GM21737 (cell line): ENCODE data around the gene APOC4.
"Not testable (repeated sequence)": the region's sequence is repeated elsewhere in the genome, so short reads cannot be mapped to it uniquely, and the experiment has no call there.

Experiments
- ATAC-seq: cut with Tn5 transposase; IDR thresholded peaks from one replicate; pipeline ENCODE4 v1.9.1; 2021; ENCODE audit warnings: mild to moderate bottlenecking, moderate library complexity; ENCODE audit not compliant: unreplicated experiment

Gene APOC4, protein sequence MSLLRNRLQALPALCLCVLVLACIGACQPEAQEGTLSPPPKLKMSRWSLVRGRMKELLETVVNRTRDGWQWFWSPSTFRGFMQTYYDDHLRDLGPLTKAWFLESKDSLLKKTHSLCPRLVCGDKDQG

DNA sequence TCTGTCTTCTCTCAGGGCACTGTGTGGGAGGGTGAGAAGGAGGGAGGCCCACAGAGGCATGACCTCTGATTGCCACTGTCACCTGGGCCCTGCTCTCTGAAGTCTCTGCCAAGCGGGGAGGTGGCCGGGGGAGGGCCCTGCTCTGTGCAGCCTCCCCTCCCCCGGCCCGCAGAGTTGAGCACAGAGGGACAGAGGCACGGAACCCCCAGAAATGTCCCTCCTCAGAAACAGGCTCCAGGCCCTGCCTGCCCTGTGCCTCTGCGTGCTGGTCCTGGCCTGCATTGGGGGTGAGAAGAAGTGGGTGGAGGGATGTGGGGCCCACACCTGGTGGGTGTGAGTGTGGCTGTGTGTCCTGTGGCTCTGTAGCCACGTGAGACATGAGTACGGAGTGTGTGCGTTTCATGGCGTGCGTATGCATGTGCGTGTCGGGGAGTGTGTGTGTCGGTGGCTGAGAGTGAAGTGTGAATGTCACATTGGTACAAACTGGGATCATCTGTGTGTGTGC, at the start of gene APOC4:
TSS of gene APOC4 (plus strand) at position 171 of the 505 bp plus-strand sequence. CDS start at position 212, 41 bp downstream.
- ATAC-seq: no peak

DNA sequence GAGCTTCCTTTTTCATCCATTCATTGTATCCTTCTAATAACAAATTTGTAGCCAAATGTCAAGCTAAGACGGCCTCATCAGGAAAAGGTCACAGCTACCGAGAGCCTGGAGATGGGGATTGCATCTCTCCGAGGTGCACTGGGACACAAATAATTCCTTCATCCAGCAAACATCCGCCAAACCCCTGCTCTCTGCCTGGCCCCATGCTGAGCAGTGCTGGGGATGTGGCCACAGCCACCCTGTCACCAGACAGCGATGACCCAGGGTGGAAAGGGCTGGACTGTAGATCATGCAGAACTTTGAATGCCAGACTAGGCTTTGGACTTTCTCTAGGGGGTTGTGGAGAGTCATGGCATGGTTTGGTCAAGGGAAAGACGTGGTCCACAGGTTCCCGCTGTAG, 49.1 kb upstream of the APOC4 start:
- ATAC-seq: no peak

DNA sequence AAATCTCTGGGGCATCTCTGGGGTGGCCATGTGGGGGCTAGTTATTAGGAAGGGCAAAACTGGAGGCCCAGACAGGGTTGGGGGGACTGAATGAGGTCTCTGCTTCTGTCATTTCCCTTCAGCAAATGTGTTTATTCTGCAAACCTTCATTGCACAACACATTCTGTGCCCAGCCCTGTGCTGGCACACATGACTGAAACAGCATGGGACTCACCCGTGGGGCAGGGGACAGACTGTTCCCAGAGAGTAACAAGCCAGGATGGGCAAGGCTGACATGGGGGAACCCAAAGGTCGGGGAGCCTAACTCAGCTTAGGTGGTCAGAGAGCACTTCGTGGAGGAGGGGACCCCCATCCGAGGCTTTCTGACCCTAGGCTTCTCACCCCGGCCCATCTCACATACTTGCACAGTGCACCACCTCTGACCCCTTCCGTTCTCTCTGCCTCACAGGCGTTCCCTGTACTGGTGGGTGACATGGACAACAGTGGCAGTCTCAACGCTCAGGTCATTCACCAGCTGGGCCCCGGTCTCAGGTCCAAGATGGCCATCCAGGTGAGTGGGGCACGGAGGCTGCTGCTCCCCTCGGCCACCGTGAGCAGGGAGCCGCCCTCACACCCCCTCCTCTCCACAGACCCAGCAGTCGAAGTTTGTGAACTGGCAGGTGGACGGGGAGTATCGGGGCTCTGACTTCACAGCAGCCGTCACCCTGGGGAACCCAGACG, 48.5 kb upstream of the APOC4 start:
- ATAC-seq: no peak

DNA sequence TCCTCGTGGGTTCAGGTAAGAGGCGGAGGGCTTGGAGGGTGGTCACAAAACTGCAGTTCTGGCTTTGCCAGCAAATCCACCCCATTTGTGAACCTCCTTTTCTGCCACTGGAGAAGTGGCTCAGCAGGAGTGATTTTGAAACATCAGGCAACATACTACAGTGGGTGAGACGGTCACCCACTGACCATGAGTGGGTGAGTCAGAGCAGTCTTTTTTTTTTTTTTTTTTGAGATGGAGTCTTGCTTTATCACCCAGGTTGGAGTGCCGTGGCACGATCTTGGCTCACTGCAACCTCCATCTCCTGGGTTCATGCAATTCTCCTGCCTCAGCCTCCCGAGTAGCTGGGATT, 48.0 kb upstream of the APOC4 start:
- no peak for ATAC-seq

DNA sequence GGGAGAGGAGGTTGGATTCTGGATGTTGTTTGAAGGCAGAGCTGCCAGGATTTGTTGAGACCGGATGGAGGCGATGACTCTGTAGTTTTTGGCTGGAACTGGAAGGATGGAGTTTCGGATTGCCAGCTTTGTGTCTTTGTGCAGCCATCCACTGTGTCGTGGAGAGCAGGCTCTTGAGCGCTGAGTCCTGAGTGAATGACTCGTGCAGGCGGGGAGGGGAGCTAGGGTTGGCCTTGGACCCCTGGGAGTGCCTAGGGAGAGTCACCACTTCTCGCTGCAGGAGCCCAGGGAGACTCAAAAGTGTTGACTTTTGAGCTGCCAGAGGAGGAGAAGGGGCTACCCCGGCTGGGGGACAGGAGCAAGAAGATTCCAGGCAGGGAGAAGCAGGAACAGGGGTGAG, 47.1 kb upstream of the APOC4 start:
- no peak for ATAC-seq

DNA sequence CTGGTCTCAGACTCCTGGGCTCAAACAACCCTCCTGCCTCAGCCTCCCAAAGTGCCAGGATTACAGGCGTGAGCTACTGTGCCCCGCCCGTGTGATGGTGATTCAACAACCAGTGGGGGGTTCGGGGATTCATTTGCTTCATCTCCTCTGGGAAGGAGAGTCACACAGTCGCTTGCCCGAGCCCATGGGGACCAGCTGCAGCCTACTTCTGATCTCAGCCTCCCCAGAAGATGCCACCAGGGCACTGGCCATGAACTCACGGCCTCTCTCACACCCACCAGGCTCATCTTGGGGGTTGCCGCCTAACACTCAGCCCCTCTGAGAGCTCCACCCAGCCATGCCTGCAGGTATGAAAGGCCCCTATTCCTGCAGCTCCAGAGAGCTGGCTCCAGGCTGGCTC, 44.2 kb upstream of the APOC4 start:
- ATAC-seq: no peak

DNA sequence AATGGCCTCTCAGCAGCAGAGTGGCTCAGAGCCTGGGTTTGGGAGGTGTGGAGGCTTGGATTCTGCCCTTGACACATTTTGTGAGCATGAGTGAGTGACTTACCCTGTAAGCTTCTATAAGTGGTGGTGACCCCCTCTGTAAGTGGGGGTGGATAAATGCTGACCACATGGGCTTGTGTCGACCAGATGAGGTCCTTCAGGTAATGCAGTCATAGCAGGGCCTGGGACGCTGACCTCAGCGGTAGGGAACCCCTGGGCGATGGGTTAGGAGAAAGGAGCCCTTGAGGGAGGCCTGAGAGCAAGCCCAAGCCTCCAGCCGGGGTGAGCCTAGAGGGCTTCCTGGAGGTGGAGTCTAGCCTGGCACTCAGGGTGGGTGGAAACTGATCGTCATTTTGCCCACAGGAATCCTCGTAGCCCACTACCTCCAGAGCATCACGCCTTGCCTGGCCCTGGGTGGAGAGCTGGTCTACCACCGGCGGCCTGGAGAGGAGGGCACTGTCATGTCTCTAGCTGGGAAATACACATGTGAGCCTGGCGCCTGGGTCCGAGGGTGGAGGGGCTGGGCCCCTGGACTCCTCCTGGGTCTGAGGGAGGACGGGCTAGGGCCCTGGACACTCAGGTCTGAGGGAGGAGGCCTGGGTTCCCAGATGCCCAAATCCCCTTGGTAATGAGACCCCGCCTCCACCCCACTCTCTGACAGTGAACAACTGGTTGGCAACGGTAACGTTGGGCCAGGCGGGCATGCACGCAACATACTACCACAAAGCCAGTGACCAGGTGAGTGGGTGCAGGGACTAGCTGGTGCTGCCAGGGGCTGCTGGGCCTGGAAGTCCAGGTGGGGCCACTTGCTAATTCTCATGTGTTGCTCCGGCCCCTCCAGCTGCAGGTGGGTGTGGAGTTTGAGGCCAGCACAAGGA, 41.5 kb upstream of the APOC4 start:
- ATAC-seq: no peak

DNA sequence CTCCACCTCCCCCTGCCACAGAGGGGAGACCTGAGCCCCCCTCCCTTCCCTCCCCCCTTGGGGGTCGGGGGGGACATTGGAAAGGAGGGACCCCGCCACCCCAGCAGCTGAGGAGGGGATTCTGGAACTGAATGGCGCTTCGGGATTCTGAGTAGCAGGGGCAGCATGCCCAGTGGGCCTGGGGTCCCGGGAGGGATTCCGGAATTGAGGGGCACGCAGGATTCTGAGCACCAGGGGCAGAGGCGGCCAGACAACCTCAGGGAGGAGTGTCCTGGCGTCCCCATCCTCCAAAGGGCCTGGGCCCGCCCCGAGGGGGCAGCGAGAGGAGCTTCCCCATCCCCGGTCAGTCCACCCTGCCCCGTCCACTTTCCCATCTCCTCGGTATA, 38.8 kb upstream of the APOC4 start:
- no peak for ATAC-seq

DNA sequence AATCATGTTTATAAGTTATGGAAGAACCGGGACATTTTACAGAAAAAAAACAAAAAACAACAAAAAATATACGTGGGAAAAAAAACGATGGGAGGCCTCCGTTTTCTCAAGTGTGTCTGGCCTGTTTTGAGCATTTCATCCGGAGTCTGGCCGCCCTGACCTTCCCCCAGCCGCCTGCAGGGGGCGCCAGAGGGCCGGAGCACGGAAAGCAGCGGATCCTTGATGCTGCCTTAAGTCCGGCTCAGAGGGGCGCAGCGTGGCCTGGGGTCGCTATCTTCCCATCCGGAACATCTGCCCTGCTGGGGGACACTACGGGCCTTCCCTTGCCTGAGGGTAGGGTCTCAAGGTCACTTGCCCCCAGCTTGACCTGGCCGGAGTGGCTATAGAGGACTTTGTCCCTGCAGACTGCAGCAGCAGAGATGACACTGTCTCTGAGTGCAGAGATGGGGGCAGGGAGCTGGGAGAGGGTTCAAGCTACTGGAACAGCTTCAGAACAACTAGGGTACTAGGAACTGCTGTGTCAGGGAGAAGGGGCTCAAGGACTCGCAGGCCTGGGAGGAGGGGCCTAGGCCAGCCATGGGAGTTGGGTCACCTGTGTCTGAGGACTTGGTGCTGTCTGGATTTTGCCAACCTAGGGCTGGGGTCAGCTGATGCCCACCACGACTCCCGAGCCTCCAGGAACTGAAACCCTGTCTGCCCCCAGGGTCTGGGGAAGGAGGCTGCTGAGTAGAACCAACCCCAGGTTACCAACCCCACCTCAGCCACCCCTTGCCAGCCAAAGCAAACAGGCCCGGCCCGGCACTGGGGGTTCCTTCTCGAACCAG, 38.2 kb upstream of the APOC4 start:
- ATAC-seq: no peak

DNA sequence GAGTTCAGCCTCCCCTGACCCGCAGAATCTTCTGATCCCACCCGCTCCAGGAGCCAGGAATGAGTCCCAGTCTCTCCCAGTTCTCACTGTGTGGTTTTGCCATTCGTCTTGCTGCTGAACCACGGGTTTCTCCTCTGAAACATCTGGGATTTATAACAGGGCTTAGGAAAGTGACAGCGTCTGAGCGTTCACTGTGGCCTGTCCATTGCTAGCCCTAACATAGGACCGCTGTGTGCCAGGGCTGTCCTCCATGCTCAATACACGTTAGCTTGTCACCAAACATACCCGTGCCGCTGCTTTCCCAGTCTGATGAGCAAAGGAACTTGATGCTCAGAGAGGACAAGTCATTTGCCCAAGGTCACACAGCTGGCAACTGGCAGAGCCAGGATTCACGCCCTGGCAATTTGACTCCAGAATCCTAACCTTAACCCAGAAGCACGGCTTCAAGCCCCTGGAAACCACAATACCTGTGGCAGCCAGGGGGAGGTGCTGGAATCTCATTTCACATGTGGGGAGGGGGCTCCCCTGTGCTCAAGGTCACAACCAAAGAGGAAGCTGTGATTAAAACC, 37.5 kb upstream of the APOC4 start:
- no peak for ATAC-seq

DNA sequence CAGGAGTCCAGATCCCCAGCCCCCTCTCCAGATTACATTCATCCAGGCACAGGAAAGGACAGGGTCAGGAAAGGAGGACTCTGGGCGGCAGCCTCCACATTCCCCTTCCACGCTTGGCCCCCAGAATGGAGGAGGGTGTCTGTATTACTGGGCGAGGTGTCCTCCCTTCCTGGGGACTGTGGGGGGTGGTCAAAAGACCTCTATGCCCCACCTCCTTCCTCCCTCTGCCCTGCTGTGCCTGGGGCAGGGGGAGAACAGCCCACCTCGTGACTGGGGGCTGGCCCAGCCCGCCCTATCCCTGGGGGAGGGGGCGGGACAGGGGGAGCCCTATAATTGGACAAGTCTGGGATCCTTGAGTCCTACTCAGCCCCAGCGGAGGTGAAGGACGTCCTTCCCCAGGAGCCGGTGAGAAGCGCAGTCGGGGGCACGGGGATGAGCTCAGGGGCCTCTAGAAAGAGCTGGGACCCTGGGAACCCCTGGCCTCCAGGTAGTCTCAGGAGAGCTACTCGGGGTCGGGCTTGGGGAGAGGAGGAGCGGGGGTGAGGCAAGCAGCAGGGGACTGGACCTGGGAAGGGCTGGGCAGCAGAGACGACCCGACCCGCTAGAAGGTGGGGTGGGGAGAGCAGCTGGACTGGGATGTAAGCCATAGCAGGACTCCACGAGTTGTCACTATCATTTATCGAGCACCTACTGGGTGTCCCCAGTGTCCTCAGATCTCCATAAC, 36.4 kb upstream of the APOC4 start, which contains the start of gene APOE:
TSS of gene APOE (plus strand) at position 360 of the 724 bp plus-strand sequence. CDS start 829 bp downstream, outside the sequence.
- no peak for ATAC-seq

DNA sequence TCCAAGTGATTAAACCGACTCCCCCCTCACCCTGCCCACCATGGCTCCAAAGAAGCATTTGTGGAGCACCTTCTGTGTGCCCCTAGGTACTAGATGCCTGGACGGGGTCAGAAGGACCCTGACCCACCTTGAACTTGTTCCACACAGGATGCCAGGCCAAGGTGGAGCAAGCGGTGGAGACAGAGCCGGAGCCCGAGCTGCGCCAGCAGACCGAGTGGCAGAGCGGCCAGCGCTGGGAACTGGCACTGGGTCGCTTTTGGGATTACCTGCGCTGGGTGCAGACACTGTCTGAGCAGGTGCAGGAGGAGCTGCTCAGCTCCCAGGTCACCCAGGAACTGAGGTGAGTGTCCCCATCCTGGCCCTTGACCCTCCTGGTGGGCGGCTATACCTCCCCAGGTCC, 34.4 kb upstream of the APOC4 start:
- no peak for ATAC-seq

DNA sequence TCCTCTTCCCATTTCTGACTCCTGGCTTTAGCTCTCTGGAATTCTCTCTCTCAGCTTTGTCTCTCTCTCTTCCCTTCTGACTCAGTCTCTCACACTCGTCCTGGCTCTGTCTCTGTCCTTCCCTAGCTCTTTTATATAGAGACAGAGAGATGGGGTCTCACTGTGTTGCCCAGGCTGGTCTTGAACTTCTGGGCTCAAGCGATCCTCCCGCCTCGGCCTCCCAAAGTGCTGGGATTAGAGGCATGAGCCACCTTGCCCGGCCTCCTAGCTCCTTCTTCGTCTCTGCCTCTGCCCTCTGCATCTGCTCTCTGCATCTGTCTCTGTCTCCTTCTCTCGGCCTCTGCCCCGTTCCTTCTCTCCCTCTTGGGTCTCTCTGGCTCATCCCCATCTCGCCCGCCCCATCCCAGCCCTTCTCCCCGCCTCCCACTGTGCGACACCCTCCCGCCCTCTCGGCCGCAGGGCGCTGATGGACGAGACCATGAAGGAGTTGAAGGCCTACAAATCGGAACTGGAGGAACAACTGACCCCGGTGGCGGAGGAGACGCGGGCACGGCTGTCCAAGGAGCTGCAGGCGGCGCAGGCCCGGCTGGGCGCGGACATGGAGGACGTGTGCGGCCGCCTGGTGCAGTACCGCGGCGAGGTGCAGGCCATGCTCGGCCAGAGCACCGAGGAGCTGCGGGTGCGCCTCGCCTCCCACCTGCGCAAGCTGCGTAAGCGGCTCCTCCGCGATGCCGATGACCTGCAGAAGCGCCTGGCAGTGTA, 33.8 kb upstream of the APOC4 start:
- no peak for ATAC-seq

DNA sequence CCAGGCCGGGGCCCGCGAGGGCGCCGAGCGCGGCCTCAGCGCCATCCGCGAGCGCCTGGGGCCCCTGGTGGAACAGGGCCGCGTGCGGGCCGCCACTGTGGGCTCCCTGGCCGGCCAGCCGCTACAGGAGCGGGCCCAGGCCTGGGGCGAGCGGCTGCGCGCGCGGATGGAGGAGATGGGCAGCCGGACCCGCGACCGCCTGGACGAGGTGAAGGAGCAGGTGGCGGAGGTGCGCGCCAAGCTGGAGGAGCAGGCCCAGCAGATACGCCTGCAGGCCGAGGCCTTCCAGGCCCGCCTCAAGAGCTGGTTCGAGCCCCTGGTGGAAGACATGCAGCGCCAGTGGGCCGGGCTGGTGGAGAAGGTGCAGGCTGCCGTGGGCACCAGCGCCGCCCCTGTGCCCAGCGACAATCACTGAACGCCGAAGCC, 33.2 kb upstream of the APOC4 start:
- no peak for ATAC-seq

DNA sequence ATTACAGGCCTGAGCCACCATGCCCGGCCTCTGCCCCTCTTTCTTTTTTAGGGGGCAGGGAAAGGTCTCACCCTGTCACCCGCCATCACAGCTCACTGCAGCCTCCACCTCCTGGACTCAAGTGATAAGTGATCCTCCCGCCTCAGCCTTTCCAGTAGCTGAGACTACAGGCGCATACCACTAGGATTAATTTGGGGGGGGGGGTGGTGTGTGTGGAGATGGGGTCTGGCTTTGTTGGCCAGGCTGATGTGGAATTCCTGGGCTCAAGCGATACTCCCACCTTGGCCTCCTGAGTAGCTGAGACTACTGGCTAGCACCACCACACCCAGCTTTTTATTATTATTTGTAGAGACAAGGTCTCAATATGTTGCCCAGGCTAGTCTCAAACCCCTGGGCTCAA, 32.3 kb upstream of the APOC4 start:
- ATAC-seq: no peak

DNA sequence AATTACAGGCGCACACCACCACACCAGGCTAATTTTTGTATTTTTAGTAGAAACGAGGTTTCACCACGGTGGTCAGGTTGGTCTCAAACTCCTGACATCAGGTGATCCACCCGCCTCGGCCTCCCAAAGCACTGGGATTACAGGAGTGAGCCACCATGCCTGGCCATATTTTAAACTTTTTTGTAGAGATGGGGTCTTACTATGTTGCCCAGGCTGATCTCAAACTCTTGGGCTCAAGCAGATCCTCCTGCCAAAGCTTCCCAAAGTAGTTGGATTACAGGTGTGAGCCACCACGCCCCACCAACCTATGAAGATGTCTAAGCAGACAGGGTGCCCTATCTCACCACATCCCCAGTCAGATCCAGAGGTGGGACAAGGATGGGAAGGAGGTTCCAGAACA, 30.1 kb upstream of the APOC4 start:
- not testable (repeated sequence) for ATAC-seq

DNA sequence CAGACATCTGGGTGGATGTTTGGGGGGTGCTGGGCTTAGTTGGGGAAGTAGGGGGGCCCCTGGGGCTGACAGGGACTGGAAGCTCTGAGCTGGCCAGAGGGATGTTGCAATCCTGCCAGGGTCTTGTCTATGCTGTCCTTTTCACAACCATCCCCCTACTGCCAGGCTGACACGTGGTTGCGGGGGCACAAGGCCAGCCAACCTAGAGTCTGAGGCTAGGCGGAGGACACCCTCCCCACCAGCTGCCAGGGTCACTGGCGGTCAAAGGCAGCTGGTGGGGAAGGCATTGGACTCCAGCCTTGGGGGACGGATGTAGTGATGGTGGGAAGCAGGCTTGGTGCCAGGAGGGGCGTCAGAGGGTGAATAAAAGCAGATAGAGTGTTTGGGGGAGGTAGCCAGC, 29.2 kb upstream of the APOC4 start:
- ATAC-seq: no peak

DNA sequence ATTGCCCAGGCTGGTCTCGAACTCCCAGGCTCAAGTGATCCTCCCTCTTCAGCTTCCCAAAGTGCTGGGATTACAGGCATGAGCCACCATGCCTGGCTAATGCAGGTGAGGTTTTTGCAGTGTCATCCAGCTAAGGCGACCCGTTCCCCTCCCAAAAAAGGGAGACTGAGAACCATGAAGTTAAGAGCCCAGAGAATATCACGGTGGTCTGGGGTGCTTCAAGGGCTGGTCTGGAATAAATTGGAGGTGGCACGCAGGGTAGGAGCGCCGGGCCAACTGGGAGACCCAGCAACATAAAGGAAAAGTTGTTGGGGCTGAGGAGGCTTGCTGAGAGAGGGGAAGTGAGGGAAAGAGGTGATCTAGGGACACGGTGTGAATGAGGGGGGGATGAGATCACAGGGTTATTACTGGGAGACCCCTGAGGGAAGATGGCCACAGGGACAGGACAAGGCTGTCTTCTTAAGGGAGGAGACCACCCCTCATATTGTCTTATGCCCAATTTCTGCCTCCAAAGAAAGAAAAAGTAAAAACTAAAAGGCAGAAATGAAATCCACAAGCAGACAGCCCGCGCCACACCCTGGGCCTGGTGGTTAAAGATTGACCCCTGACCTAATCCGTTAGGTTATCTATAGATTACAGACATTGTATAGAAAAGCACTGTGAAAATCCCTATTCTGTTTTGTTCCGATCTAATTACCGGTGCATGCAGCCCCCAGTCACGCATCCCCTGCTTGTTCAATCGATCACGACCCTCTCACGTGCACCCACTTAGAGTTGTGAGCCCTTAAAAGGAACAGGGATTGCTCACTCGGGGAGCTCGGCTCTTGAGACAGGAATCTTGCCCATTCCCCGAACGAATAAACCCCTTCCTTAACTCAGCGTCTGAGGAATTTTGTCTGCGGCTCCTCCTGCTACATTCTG, 28.3 kb upstream of the APOC4 start:
- ATAC-seq: not testable (repeated sequence)
